Brain microvascular endothelial cell (primary cell): Measurements from ENCODE around the gene TBC1D16.
"Not testable (repeated sequence)": the region's sequence is repeated elsewhere in the genome, so short reads cannot be mapped to it uniquely, and the experiment has no call there.

ENCODE experiments used
- DNase-seq: peaks from one replicate; pipeline ENCODE4 v3.0.0-alpha.2; 2020
- H3K27ac ChIP-seq: fragments of 250-450 bp; sonication (Bioruptor Pico); 2 replicates; pipeline ENCODE4 v1.5.1; 2020; ENCODE audit warnings: mild to moderate bottlenecking, moderate library complexity
- H3K27me3 ChIP-seq: fragments of 250-450 bp; sonication (Bioruptor Pico); replicated peaks from 2 replicates; pipeline ENCODE4 v1.5.1; 2020; ENCODE audit warnings: mild to moderate bottlenecking
- H3K36me3 ChIP-seq: fragments of 250-450 bp; sonication (Bioruptor Pico); replicated peaks from 2 replicates; pipeline ENCODE4 v1.5.1; 2020; ENCODE audit warnings: mild to moderate bottlenecking
- H3K4me3 ChIP-seq: 2 replicates; pipeline ENCODE4 v1.5.1; 2011; ENCODE audit warnings: low read depth, mild to moderate bottlenecking, control low read depth, low read length, moderate library complexity
- CTCF ChIP-seq: IDR thresholded peaks from 2 replicates; pipeline ENCODE4 v1.5.1; 2011; ENCODE audit warnings: low read depth, mild to moderate bottlenecking, moderate library complexity, low read length, control low read depth, inconsistent platforms; ENCODE audit errors: missing control alignments
- in situ Hi-C: cut with HindIII; loops from 2 replicates; pipeline ENCODE4 v1.10.0; 2017; ENCODE audit warnings: low sequenced_read_pairs, low pct_ligation_motif_present

Gene TBC1D16

GRCh38 chr17:80047176-80047575, 11.5 kb upstream of the TBC1D16 start:
- no peak for TF ChIP-seq CTCF
- DNase-seq, result no peak
- Histone ChIP-seq H3K4me3 (no peak overlapping the region), H3K27ac (no peak overlapping the region), H3K27me3 (no peaks in the 10 kb centered on the region), H3K36me3 (no peaks in the 10 kb centered on the region)
- in situ Hi-C loops, result no loop called here

- H3K27me3 ChIP-seq, H3K36me3 ChIP-seq, DNase-seq, H3K27ac ChIP-seq, H3K4me3 ChIP-seq, in situ Hi-C loops: not testable (repeated sequence)
Measured at GRCh38 chr17:80046709-80047108, 11.0 kb upstream of the TBC1D16 start.

- no peaks in the 10 kb centered on the region for H3K27me3 ChIP-seq
- in situ Hi-C loops, result no loop called here
- DNase-seq, result no peak
- no peak for TF ChIP-seq CTCF
- no peaks in the 10 kb centered on the region for H3K36me3 ChIP-seq
- no peak overlapping the region for H3K4me3 ChIP-seq
- H3K27ac ChIP-seq, result no peak overlapping the region
Measured at GRCh38 chr17:80045703-80046102, 10.0 kb upstream of the TBC1D16 start.

GRCh38 chr17:80043963-80044362, 8.3 kb upstream of the TBC1D16 start:
- in situ Hi-C loops, result no loop called here
- Histone ChIP-seq H3K36me3 (no peaks in the 10 kb centered on the region), H3K27me3 (no peaks in the 10 kb centered on the region), H3K27ac (no peak overlapping the region), H3K4me3 (no peak overlapping the region)
- no peak for TF ChIP-seq CTCF
- DNase-seq, result no peak

GRCh38 chr17:80036715-80037477, 1.2 kb upstream of the TBC1D16 start:
- DNase-seq, result peak; percentile 6
- H3K4me3 ChIP-seq, result peak overlapping the region; percentile 82
- H3K27ac ChIP-seq, result peak overlapping the region; percentile 80

More at GRCh38 chr17:80036715-80037477, 1.2 kb upstream of the TBC1D16 start:
- Histone ChIP-seq H3K27me3 (no peaks in the 10 kb centered on the region), H3K36me3 (no peaks in the 10 kb centered on the region)
- no peak for TF ChIP-seq CTCF
- in situ Hi-C loops, result no loop called here
